Activated CD8-positive, alpha-beta memory T cell treated with anti-CD3 and anti-CD28 coated beads, Interleukin-2, amount 50 U/mL, for 1 hour (primary cell): ENCODE measurements around the gene SCFD2.
A peak's percentile ranks its signal among the peaks of the same experiment; 100 is the strongest.

Source experiments
- DNase-seq: peaks from one replicate; pipeline ENCODE4 v3.0.0-alpha.2; 2020; ENCODE audit errors: extremely low read depth

Gene SCFD2

GRCh38 chr4:52926196-52926974 is 439.5 kb downstream of the SCFD2 start:
- no peak for DNase-seq

- no peak for DNase-seq
Measured at GRCh38 chr4:52925531-52925968, 440.3 kb downstream of the SCFD2 start.

- no peak for DNase-seq
Measured at GRCh38 chr4:52919461-52919860, 446.4 kb downstream of the SCFD2 start.

- DNase-seq: no peak
Measured at GRCh38 chr4:52917817-52918216, 448.0 kb downstream of the SCFD2 start.

- DNase-seq: no peak
Measured at GRCh38 chr4:52915730-52916300, 450.0 kb downstream of the SCFD2 start.

GRCh38 chr4:52915191-52915590 is 450.7 kb downstream of the SCFD2 start:
- no peak for DNase-seq

- DNase-seq: no peak
Measured at GRCh38 chr4:52914051-52914605, 451.7 kb downstream of the SCFD2 start.

- no peak for DNase-seq
Measured at GRCh38 chr4:52912608-52913007, 453.3 kb downstream of the SCFD2 start.

- DNase-seq: peak; percentile 4
Measured at GRCh38 chr4:52911684-52912294, 454.1 kb downstream of the SCFD2 start.

- DNase-seq: no peak
Measured at GRCh38 chr4:52910115-52910514, 455.7 kb downstream of the SCFD2 start.

GRCh38 chr4:52907510-52907909 is 458.4 kb downstream of the SCFD2 start:
- DNase-seq: no peak

- no peak for DNase-seq
Measured at GRCh38 chr4:52904421-52904820, 461.4 kb downstream of the SCFD2 start.

GRCh38 chr4:52903273-52903672 is 462.6 kb downstream of the SCFD2 start:
- DNase-seq: no peak

GRCh38 chr4:52894443-52894842 is 471.4 kb downstream of the SCFD2 start:
- no peak for DNase-seq

GRCh38 chr4:52892880-52893279 is 473.0 kb downstream of the SCFD2 start:
- DNase-seq: no peak

- no peak for DNase-seq
Measured at GRCh38 chr4:52891743-52892142, 474.1 kb downstream of the SCFD2 start.

GRCh38 chr4:52890521-52890791 is 475.4 kb downstream of the SCFD2 start:
- no peak for DNase-seq

GRCh38 chr4:52889778-52890520 is 475.9 kb downstream of the SCFD2 start:
- DNase-seq: no peak

GRCh38 chr4:52889354-52889753 is 476.5 kb downstream of the SCFD2 start:
- no peak for DNase-seq

GRCh38 chr4:52884994-52885393 is 480.9 kb downstream of the SCFD2 start:
- DNase-seq: no peak

GRCh38 chr4:52883707-52884669 is 481.9 kb downstream of the SCFD2 start:
- no peak for DNase-seq
